ENCODE results near the gene SORCS1.

DNA sequence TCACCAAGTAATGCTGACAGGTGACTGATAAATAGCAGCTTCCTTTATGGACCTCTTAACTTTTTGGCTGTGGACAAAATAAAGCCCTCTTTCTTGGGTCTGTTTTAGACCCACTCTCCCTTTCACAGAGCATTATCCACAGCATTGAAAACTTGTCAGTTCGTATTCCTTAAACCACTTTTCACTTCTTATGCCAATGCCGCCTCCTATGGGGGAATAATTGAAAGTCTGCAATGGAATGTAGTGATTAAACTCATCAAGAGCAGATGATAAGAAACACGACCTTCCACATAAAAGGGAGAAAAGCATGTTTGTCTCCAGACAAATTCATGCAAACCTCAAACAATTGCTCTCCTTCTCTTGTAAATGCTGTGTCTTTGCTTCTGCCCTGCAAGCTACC, 153.4 kb downstream of the SORCS1 start:
- TF ChIP-seq, protein P1, sequence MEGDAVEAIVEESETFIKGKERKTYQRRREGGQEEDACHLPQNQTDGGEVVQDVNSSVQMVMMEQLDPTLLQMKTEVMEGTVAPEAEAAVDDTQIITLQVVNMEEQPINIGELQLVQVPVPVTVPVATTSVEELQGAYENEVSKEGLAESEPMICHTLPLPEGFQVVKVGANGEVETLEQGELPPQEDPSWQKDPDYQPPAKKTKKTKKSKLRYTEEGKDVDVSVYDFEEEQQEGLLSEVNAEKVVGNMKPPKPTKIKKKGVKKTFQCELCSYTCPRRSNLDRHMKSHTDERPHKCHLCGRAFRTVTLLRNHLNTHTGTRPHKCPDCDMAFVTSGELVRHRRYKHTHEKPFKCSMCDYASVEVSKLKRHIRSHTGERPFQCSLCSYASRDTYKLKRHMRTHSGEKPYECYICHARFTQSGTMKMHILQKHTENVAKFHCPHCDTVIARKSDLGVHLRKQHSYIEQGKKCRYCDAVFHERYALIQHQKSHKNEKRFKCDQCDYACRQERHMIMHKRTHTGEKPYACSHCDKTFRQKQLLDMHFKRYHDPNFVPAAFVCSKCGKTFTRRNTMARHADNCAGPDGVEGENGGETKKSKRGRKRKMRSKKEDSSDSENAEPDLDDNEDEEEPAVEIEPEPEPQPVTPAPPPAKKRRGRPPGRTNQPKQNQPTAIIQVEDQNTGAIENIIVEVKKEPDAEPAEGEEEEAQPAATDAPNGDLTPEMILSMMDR (conservative IDR thresholded peaks at IDR 0.05) = no peak
- TF ChIP-seq EZH2 (IDR thresholded peaks at IDR 0.05; ENCODE audit: low read depth) = no peak

Measured in PC-9 (cell line).